Stimulated activated CD8-positive, alpha-beta memory T cell treated with anti-CD3 and anti-CD28 coated beads, Interleukin-7, amount 100 ng/mL, for 24 hours (primary cell): ENCODE results near the gene IFT20.

Experiments used
- DNase-seq: peaks from one replicate; pipeline ENCODE4 v3.0.0-alpha.2; 2020; ENCODE audit warnings: low read depth

IFT20 gene

GRCh38 chr17:28334666-28335200 is 539 bp downstream of the IFT20 start:
- DNase-seq, result no peak

GRCh38 chr17:28334171-28334570 is 1.1 kb downstream of the IFT20 start:
- no peak for DNase-seq

GRCh38 chr17:28333083-28333746 is 2.1 kb downstream of the IFT20 start:
- DNase-seq, result no peak

GRCh38 chr17:28331891-28332420 is 3.3 kb downstream of the IFT20 start:
- DNase-seq, result no peak

GRCh38 chr17:28330671-28331070 is 4.6 kb downstream of the IFT20 start:
- DNase-seq, result no peak

GRCh38 chr17:28328325-28328724 is 6.9 kb downstream of the IFT20 start:
- DNase-seq, result no peak

GRCh38 chr17:28327709-28328108 is 7.6 kb downstream of the IFT20 start:
- no peak for DNase-seq

GRCh38 chr17:28327031-28327607 is 8.2 kb downstream of the IFT20 start:
- DNase-seq, result no peak

GRCh38 chr17:28326114-28326513 is 9.2 kb downstream of the IFT20 start:
- DNase-seq, result no peak

- no peak for DNase-seq
These were observed 10.1 kb downstream of the IFT20 start for GRCh38 chr17:28325211-28325610.

- DNase-seq, result no peak
These were observed 10.5 kb downstream of the IFT20 start for GRCh38 chr17:28324781-28325180.

- DNase-seq, result no peak
These were observed 11.0 kb downstream of the IFT20 start for GRCh38 chr17:28324267-28324745.

GRCh38 chr17:28320215-28321061 is 14.8 kb downstream of the IFT20 start:
- DNase-seq, result no peak

GRCh38 chr17:28319598-28319935 is 15.7 kb downstream of the IFT20 start:
- DNase-seq, result no peak

GRCh38 chr17:28318759-28319597 is 16.3 kb downstream of the IFT20 start, which contains the start of gene TMEM97:
TMEM97 (plus strand) TSS chr17:28319200; CDS start chr17:28319240, 40 bp downstream.
- DNase-seq, result peak; percentile 86

GRCh38 chr17:28317966-28318758 is 17.1 kb downstream of the IFT20 start:
- no peak for DNase-seq

GRCh38 chr17:28317099-28317965 is 17.9 kb downstream of the IFT20 start:
- DNase-seq, result no peak

GRCh38 chr17:28315846-28316705 is 19.2 kb downstream of the IFT20 start:
- no peak for DNase-seq

GRCh38 chr17:28313841-28314240 is 21.4 kb downstream of the IFT20 start:
- DNase-seq, result no peak
